Loucy (cell line): ENCODE data around the gene LIG1.

Experiments used
- H2AFZ ChIP-seq: fragments of 200-600 bp; sonication (generic); 2 replicates; pipeline ENCODE4 v1.6.0; 2016; ENCODE audit warnings: antibody characterized with exemption, mild to moderate bottlenecking, low read length, moderate library complexity
- H3F3A ChIP-seq: fragments of 200-600 bp; 2 replicates; pipeline ENCODE4 v1.6.0; 2016; ENCODE audit warnings: antibody characterized with exemption, low read depth, mild to moderate bottlenecking
- H3K27me3 ChIP-seq: fragments of 200-600 bp; sonication (generic); 2 replicates; pipeline ENCODE4 v1.6.1; 2014; ENCODE audit warnings: low read length, mild to moderate bottlenecking; ENCODE audit not compliant: insufficient read depth, poor library complexity, severe bottlenecking
- H3K36me3 ChIP-seq: fragments of 200-600 bp; sonication (generic); 2 replicates; pipeline ENCODE4 v1.6.1; 2016; ENCODE audit warnings: low read length; ENCODE audit not compliant: insufficient read depth
- H3K4me1 ChIP-seq: fragments of 200-600 bp; sonication (generic); 2 replicates; pipeline ENCODE4 v1.5.1; 2014; ENCODE audit warnings: low read length, mild to moderate bottlenecking; ENCODE audit not compliant: insufficient read depth, poor library complexity, severe bottlenecking
- H3K4me2 ChIP-seq: fragments of 200-600 bp; sonication (generic); 2 replicates; pipeline ENCODE4 v1.6.0; 2014; ENCODE audit warnings: antibody characterized with exemption, low read length, low read depth, mild to moderate bottlenecking; ENCODE audit not compliant: poor library complexity, severe bottlenecking
- H3K4me3 ChIP-seq: fragments of 200-600 bp; sonication (generic); 2 replicates; pipeline ENCODE4 v1.5.1; 2014; ENCODE audit warnings: low read length, mild to moderate bottlenecking, mixed read lengths; ENCODE audit not compliant: poor library complexity, severe bottlenecking
- H3K79me2 ChIP-seq: fragments of 200-600 bp; sonication (generic); 2 replicates; pipeline ENCODE4 v1.6.1; 2014; ENCODE audit warnings: low read length; ENCODE audit not compliant: insufficient read depth
- H3K9ac ChIP-seq: fragments of 200-600 bp; sonication (generic); 2 replicates; pipeline ENCODE4 v1.6.0; 2014; ENCODE audit warnings: mild to moderate bottlenecking, low read depth, low read length, moderate library complexity; ENCODE audit not compliant: poor library complexity, severe bottlenecking
- H3K9me2 ChIP-seq: fragments of 200-600 bp; sonication (generic); replicated peaks from 2 replicates; pipeline ENCODE4 v1.6.1; 2016; ENCODE audit warnings: low read depth, low read length, mixed read lengths
- H3K9me3 ChIP-seq: fragments of 200-600 bp; sonication (generic); 2 replicates; pipeline ENCODE4 v1.6.1; 2014; ENCODE audit warnings: mild to moderate bottlenecking, antibody characterized with exemption, low read length, low read depth; ENCODE audit not compliant: insufficient read depth
- H4K20me1 ChIP-seq: fragments of 200-600 bp; sonication (generic); 2 replicates; pipeline ENCODE4 v1.6.0; 2014; ENCODE audit warnings: antibody characterized with exemption, low read length, mild to moderate bottlenecking; ENCODE audit not compliant: insufficient read depth, poor library complexity, severe bottlenecking
- EZH2phosphoT487 ChIP-seq: fragments of 200-600 bp; IDR thresholded peaks from 2 replicates; pipeline ENCODE4 v1.6.1; 2018; ENCODE audit warnings: antibody characterized with exemption, mild to moderate bottlenecking, moderate library complexity, borderline replicate concordance
- TF ChIP-seq, protein P1 (sequence below): fragments of 200-600 bp; sonication (generic); conservative IDR thresholded peaks from 2 replicates; pipeline ENCODE4 v1.5.1; 2014; ENCODE audit warnings: mild to moderate bottlenecking, antibody characterized with exemption, low read length

LIG1 gene

GRCh38 chr19:48120505-48120904 lies 49.6 kb downstream of the LIG1 start:
- Histone ChIP-seq H3F3A (no peaks in the 10 kb centered on the region), H3K4me2 (no peak overlapping the region), H3K9ac (no peak overlapping the region), H3K79me2 (no peaks in the 10 kb centered on the region), H3K27me3 (no peaks in the 10 kb centered on the region), H2AFZ (no peak overlapping the region), H3K36me3 (peaks cover 68% of the 10 kb centered on the region; the same call in 1 of the 2 replicates), H3K4me3 (no peak overlapping the region), H4K20me1 (no peaks in the 10 kb centered on the region), H3K4me1 (peaks cover 9% of the 10 kb centered on the region), H3K9me3 (no peaks in the 10 kb centered on the region), H3K9me2 (no peaks in the 10 kb centered on the region)
- TF ChIP-seq, protein P1, sequence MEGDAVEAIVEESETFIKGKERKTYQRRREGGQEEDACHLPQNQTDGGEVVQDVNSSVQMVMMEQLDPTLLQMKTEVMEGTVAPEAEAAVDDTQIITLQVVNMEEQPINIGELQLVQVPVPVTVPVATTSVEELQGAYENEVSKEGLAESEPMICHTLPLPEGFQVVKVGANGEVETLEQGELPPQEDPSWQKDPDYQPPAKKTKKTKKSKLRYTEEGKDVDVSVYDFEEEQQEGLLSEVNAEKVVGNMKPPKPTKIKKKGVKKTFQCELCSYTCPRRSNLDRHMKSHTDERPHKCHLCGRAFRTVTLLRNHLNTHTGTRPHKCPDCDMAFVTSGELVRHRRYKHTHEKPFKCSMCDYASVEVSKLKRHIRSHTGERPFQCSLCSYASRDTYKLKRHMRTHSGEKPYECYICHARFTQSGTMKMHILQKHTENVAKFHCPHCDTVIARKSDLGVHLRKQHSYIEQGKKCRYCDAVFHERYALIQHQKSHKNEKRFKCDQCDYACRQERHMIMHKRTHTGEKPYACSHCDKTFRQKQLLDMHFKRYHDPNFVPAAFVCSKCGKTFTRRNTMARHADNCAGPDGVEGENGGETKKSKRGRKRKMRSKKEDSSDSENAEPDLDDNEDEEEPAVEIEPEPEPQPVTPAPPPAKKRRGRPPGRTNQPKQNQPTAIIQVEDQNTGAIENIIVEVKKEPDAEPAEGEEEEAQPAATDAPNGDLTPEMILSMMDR = no peak
- TF ChIP-seq EZH2phosphoT487 = no peak

GRCh38 chr19:48118131-48118517 lies 52.0 kb downstream of the LIG1 start:
- Histone ChIP-seq H3K79me2 (no peaks in the 10 kb centered on the region), H3K4me1 (peaks cover 9% of the 10 kb centered on the region), H3K9ac (no peak overlapping the region), H3K36me3 (peaks cover 58% of the 10 kb centered on the region; the same call in 1 of the 2 replicates), H3K9me3 (no peaks in the 10 kb centered on the region), H3K9me2 (no peaks in the 10 kb centered on the region), H3K4me2 (no peak overlapping the region), H2AFZ (no peak overlapping the region), H3F3A (no peaks in the 10 kb centered on the region), H4K20me1 (no peaks in the 10 kb centered on the region), H3K27me3 (no peaks in the 10 kb centered on the region), H3K4me3 (no peak overlapping the region)
- TF ChIP-seq, protein P1 = no peak
- no peak for TF ChIP-seq EZH2phosphoT487

GRCh38 chr19:48117515-48118130 lies 52.5 kb downstream of the LIG1 start:
- Histone ChIP-seq H3K9me2 (no peaks in the 10 kb centered on the region), H3K79me2 (no peaks in the 10 kb centered on the region), H3K36me3 (peaks cover 53% of the 10 kb centered on the region; the same call in 1 of the 2 replicates), H4K20me1 (no peaks in the 10 kb centered on the region), H3K4me1 (peaks cover 9% of the 10 kb centered on the region), H3K9me3 (no peaks in the 10 kb centered on the region), H3F3A (no peaks in the 10 kb centered on the region), H3K4me2 (no peak overlapping the region), H3K27me3 (no peaks in the 10 kb centered on the region), H3K9ac (no peak overlapping the region), H3K4me3 (no peak overlapping the region), H2AFZ (no peak overlapping the region)
- no peak for TF ChIP-seq EZH2phosphoT487
- TF ChIP-seq, protein P1 = 0 out of 2 replicates have a peak, but pooled peaks have one; percentile 10
